ENCODE data around the gene KCNJ10.

The KCNJ10 gene

DNA sequence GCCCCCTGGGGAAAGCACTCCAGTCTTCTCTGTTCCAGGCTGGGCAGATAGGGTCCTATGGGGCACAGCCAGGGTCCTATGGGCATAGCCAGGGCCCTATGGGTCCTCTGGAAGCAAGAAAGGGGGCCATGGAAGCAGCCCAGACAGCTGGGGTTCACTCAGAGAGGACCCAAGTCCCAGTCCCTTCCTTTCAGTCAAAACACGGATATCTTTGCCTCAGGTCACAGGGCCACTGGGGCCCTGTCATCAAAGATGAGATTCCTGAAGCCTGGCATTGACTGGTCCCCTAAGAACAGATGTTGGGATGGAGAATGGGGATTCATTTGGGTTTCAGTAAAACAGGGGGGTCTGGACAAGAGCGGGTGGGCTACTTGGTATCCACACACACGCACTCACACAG is 19.9 kb upstream of the KCNJ10 start:
- H3K27me3 ChIP-seq (ENCODE audit: insufficient read depth, low read length) = no peaks in the 10 kb centered on the region
- no peaks in the 10 kb centered on the region for H3K9me3 ChIP-seq (ENCODE audit: low read length)
- TF ChIP-seq, protein P1, sequence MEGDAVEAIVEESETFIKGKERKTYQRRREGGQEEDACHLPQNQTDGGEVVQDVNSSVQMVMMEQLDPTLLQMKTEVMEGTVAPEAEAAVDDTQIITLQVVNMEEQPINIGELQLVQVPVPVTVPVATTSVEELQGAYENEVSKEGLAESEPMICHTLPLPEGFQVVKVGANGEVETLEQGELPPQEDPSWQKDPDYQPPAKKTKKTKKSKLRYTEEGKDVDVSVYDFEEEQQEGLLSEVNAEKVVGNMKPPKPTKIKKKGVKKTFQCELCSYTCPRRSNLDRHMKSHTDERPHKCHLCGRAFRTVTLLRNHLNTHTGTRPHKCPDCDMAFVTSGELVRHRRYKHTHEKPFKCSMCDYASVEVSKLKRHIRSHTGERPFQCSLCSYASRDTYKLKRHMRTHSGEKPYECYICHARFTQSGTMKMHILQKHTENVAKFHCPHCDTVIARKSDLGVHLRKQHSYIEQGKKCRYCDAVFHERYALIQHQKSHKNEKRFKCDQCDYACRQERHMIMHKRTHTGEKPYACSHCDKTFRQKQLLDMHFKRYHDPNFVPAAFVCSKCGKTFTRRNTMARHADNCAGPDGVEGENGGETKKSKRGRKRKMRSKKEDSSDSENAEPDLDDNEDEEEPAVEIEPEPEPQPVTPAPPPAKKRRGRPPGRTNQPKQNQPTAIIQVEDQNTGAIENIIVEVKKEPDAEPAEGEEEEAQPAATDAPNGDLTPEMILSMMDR (IDR thresholded peaks at IDR 0.05; ENCODE audit: low read length) = no peak
- TF ChIP-seq EZH2 (IDR thresholded peaks at IDR 0.05; ENCODE audit: borderline replicate concordance, low read length) = no peak
- no peaks in the 10 kb centered on the region for H3F3A ChIP-seq (ENCODE audit: insufficient read depth, low read length)
- H3K27ac ChIP-seq (ENCODE audit: low read depth, low read length, poor library complexity, severe bottlenecking) = no peak overlapping the region
- no peak overlapping the region for H3K4me3 ChIP-seq (ENCODE audit: low read depth, low read length, poor library complexity, severe bottlenecking)
- H3K79me2 ChIP-seq (ENCODE audit: insufficient read depth, low read length) = no peaks in the 10 kb centered on the region
- H4K20me1 ChIP-seq (ENCODE audit: insufficient read depth, low read length) = no peaks in the 10 kb centered on the region
- H3K36me3 ChIP-seq (ENCODE audit: insufficient read depth, low read length) = peaks cover 14% of the 10 kb centered on the region
- no peaks in the 10 kb centered on the region for H3K9me2 ChIP-seq (ENCODE audit: low read depth, low read length)
- H2AFZ ChIP-seq (ENCODE audit: low read length) = no peak overlapping the region
- no peaks in the 10 kb centered on the region for H3K4me1 ChIP-seq (ENCODE audit: insufficient read depth, low read length, severe bottlenecking)
- no peak overlapping the region for H3K9ac ChIP-seq (ENCODE audit: low read length)
- H3K4me2 ChIP-seq (ENCODE audit: low read length) = no peak overlapping the region

DNA sequence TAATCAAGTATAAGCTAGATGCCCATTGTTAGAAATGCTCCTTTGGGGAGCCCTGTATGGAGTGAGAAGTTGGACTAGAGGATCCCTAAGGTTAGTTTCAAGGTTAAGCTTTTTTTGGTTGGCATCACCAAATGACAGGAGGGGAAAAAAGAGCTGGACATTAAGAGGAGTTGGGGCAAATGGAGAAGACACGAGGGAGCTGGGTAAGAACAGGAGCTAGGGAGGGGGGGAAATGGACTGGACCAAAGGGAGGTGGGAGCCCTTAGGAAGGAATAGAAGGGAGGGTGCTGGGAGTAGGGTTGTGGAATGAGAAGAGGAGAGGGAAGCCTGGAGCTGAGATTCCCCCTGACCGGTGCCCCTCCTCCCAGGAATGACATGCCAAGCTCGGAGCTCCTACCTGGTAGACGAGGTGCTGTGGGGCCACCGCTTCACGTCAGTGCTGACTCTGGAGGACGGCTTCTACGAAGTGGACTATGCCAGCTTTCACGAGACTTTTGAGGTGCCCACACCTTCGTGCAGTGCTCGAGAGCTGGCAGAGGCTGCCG is 17.2 kb upstream of the KCNJ10 start:
- H3K4me2 ChIP-seq (ENCODE audit: low read length) = no peak overlapping the region
- H3F3A ChIP-seq (ENCODE audit: insufficient read depth, low read length) = no peaks in the 10 kb centered on the region
- H3K27ac ChIP-seq (ENCODE audit: low read depth, low read length, poor library complexity, severe bottlenecking) = no peak overlapping the region
- no peaks in the 10 kb centered on the region for H4K20me1 ChIP-seq (ENCODE audit: insufficient read depth, low read length)
- H2AFZ ChIP-seq (ENCODE audit: low read length) = no peak overlapping the region
- H3K9me3 ChIP-seq (ENCODE audit: low read length) = no peaks in the 10 kb centered on the region
- H3K4me1 ChIP-seq (ENCODE audit: insufficient read depth, low read length, severe bottlenecking) = no peaks in the 10 kb centered on the region
- H3K79me2 ChIP-seq (ENCODE audit: insufficient read depth, low read length) = no peaks in the 10 kb centered on the region
- no peak overlapping the region for H3K4me3 ChIP-seq (ENCODE audit: low read depth, low read length, poor library complexity, severe bottlenecking)
- no peak overlapping the region for H3K9ac ChIP-seq (ENCODE audit: low read length)
- TF ChIP-seq, protein P1 (IDR thresholded peaks at IDR 0.05; ENCODE audit: low read length) = no peak
- no peak for TF ChIP-seq EZH2 (IDR thresholded peaks at IDR 0.05; ENCODE audit: borderline replicate concordance, low read length)
- H3K27me3 ChIP-seq (ENCODE audit: insufficient read depth, low read length) = no peaks in the 10 kb centered on the region
- no peaks in the 10 kb centered on the region for H3K9me2 ChIP-seq (ENCODE audit: low read depth, low read length)
- peaks cover 10% of the 10 kb centered on the region for H3K36me3 ChIP-seq (ENCODE audit: insufficient read depth, low read length)

DNA sequence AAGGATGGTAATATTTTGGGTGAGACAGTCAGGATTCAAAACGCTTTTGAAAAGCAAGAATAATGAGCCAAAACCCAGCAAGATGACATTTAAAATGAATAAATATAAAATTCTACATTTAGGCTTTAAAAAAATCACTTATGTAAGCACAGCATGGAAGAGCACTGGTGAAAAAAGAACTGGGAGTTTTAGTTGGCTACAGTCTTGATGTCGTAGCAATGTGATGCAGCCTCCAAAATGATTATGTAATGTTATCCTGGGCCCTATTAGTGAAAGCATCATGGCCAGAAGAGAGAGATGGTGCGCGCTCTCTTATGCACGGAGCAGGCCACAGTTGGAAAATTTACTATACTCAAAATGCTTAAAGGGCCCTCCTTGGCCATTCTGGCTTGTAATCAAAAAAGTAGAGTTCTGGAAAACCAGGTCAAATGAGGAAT is 16.5 kb upstream of the KCNJ10 start:
- H3K27me3 ChIP-seq (ENCODE audit: insufficient read depth, low read length) = no peaks in the 10 kb centered on the region
- no peak for TF ChIP-seq EZH2 (IDR thresholded peaks at IDR 0.05; ENCODE audit: borderline replicate concordance, low read length)
- TF ChIP-seq, protein P1 (IDR thresholded peaks at IDR 0.05; ENCODE audit: low read length) = no peak
- H3F3A ChIP-seq (ENCODE audit: insufficient read depth, low read length) = no peaks in the 10 kb centered on the region
- no peaks in the 10 kb centered on the region for H4K20me1 ChIP-seq (ENCODE audit: insufficient read depth, low read length)
- no peak overlapping the region for H3K4me2 ChIP-seq (ENCODE audit: low read length)
- H2AFZ ChIP-seq (ENCODE audit: low read length) = no peak overlapping the region
- no peaks in the 10 kb centered on the region for H3K79me2 ChIP-seq (ENCODE audit: insufficient read depth, low read length)
- H3K27ac ChIP-seq (ENCODE audit: low read depth, low read length, poor library complexity, severe bottlenecking) = no peak overlapping the region
- H3K36me3 ChIP-seq (ENCODE audit: insufficient read depth, low read length) = peaks cover 6% of the 10 kb centered on the region; the same call in 1 of the 2 replicates
- no peaks in the 10 kb centered on the region for H3K9me2 ChIP-seq (ENCODE audit: low read depth, low read length)
- H3K4me3 ChIP-seq (ENCODE audit: low read depth, low read length, poor library complexity, severe bottlenecking) = no peak overlapping the region
- no peak overlapping the region for H3K9ac ChIP-seq (ENCODE audit: low read length)
- no peaks in the 10 kb centered on the region for H3K4me1 ChIP-seq (ENCODE audit: insufficient read depth, low read length, severe bottlenecking)
- no peaks in the 10 kb centered on the region for H3K9me3 ChIP-seq (ENCODE audit: low read length)
